HepG2 (cell line): ENCODE data around the gene PAXX.

Source experiments
- CAMTA2 ChIP-seq: sonication (generic); formaldehyde crosslinking; IDR thresholded peaks from 2 replicates; pipeline ENCODE4 v1.4.0; 2020; ENCODE audit warnings: mild to moderate bottlenecking, missing genetic modification reagents, borderline replicate concordance
- ESRRA ChIP-seq: sonication (generic); formaldehyde crosslinking; IDR thresholded peaks from 2 replicates; pipeline ENCODE4 v1.5.1; 2020; ENCODE audit warnings: mild to moderate bottlenecking, low read depth, missing genetic modification reagents
- TF ChIP-seq, protein P1 (sequence below): sonication (generic); formaldehyde crosslinking; IDR thresholded peaks from 2 replicates; pipeline ENCODE4 v1.4.0; 2020; ENCODE audit warnings: missing genetic modification reagents

DNA sequence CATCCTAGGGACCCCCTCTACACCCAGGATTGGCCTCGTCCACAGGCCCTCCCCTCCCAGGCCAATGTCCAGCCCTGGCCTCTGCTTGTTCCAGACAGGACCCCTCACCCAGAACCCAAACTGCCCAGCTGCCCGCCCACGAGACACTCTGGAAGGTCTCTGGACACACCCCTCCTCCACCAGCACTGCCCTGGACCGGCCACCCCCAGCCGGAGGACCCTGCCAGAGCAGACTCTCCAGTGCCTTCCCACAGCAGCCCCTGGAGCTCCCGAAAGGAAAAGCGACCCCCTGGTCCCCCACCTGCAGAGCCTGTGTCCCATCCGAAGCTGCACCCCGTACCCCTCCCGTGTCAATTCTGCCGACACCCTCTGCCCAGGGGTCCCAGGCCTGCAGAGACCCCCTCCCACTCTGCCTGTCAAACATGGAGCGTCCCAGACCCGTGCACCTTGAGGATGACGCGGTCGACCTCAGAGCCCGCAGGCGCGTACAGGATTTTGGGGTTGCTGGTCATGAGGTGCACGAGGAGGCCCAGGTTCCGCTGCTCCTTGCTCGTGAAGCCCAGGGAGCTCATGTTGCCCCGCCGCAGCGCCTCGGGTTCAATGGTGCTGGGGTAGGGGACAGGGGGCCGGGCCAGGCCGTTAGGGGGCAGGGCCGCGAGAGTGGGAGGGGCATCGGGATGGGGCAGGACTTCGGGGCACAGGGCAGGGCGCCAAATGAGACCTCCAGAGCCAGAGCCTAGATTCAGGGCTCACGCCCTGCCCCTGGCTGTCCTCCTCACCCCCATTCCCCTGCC, 27.9 kb downstream of the PAXX start:
- TF ChIP-seq, protein P1, sequence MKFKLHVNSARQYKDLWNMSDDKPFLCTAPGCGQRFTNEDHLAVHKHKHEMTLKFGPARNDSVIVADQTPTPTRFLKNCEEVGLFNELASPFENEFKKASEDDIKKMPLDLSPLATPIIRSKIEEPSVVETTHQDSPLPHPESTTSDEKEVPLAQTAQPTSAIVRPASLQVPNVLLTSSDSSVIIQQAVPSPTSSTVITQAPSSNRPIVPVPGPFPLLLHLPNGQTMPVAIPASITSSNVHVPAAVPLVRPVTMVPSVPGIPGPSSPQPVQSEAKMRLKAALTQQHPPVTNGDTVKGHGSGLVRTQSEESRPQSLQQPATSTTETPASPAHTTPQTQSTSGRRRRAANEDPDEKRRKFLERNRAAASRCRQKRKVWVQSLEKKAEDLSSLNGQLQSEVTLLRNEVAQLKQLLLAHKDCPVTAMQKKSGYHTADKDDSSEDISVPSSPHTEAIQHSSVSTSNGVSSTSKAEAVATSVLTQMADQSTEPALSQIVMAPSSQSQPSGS (CRISPR knock-in tag) = no peak
- TF ChIP-seq CAMTA2 (CRISPR knock-in tag) = no peak
- no peak for TF ChIP-seq ESRRA
